Fibroblast of lung (primary cell): ENCODE measurements around the gene NDUFV2. TPM values are rescaled to one million over a fixed set of nuclear protein-coding genes. Genes with fewer than 3 reads are reported as not detected.
"Not testable (repeated sequence)": the region's sequence is repeated elsewhere in the genome, so short reads cannot be mapped to it uniquely, and the experiment has no call there.

ENCODE experiments used
- DNase-seq, 2 donors: peaks; one replicate each; pipeline versions ENCODE4 v3.0.0 to v3.0.0-alpha.2; 2010; ENCODE audit warnings: low read depth in 2 of 2
- H2AFZ ChIP-seq: 2 replicates; pipeline ENCODE4 v1.5.1; 2012; ENCODE audit warnings: low read length, control low read depth, inconsistent platforms
- H3K27ac ChIP-seq: 2 replicates; pipeline ENCODE4 v1.5.1; 2011; ENCODE audit warnings: low read length, control low read depth; ENCODE audit not compliant: insufficient read depth
- H3K27me3 ChIP-seq: 2 replicates; pipeline ENCODE4 v1.5.1; 2011; ENCODE audit warnings: mild to moderate bottlenecking, low read length; ENCODE audit not compliant: control insufficient read depth, insufficient read depth
- H3K36me3 ChIP-seq: 2 replicates; pipeline ENCODE4 v1.5.1; 2011; ENCODE audit warnings: low read length; ENCODE audit not compliant: control insufficient read depth, insufficient read depth
- H3K4me1 ChIP-seq: 2 replicates; pipeline ENCODE4 v1.5.1; 2011; ENCODE audit warnings: low read length; ENCODE audit not compliant: control insufficient read depth, insufficient read depth; ENCODE audit errors: extremely low read depth
- H3K4me2 ChIP-seq: 2 replicates; pipeline ENCODE4 v1.5.1; 2011; ENCODE audit warnings: low read length, control low read depth; ENCODE audit not compliant: insufficient read depth; ENCODE audit errors: extremely low read depth
- H3K4me3 ChIP-seq, 4 experiments: fragments of 200-600 bp in 1 of 4; sonication (generic) in 1 of 4; replicated peaks in 1 of 4; 2 replicates each; pipeline ENCODE4 v1.5.1; 2011 to 2016; ENCODE audit warnings: low read length in 4 of 4, low read depth in 3 of 4, mild to moderate bottlenecking in 3 of 4, control low read depth in 2 of 4, inconsistent platforms in 1 of 4, mixed read lengths in 1 of 4; ENCODE audit not compliant: insufficient read depth in 1 of 4; ENCODE audit errors: control extremely low read depth in 1 of 4
- H3K79me2 ChIP-seq: 2 replicates; pipeline ENCODE4 v1.5.1; 2012; ENCODE audit warnings: mild to moderate bottlenecking, low read length, inconsistent platforms; ENCODE audit not compliant: control insufficient read depth, insufficient read depth
- H3K9ac ChIP-seq: 2 replicates; pipeline ENCODE4 v1.5.1; 2011; ENCODE audit warnings: mild to moderate bottlenecking, low read length, control low read depth; ENCODE audit not compliant: insufficient read depth
- H3K9me3 ChIP-seq: 2 replicates; pipeline ENCODE4 v1.5.1; 2012; ENCODE audit warnings: low read depth, low read length; ENCODE audit not compliant: control insufficient read depth, insufficient read depth
- H4K20me1 ChIP-seq: 2 replicates; pipeline ENCODE4 v1.5.1; 2011; ENCODE audit warnings: low read length; ENCODE audit not compliant: control insufficient read depth, insufficient read depth; ENCODE audit errors: extremely low read depth
- CTCF ChIP-seq, 2 donors: IDR thresholded peaks in 1 of 2; conservative IDR thresholded peaks in 1 of 2; 1 replicate in 1 of 2; 2 replicates in 1 of 2; pipeline ENCODE4 v1.5.1; 2011 to 2012; ENCODE audit warnings: low read length in 2 of 2, control low read depth in 1 of 2, inconsistent platforms in 1 of 2, low read depth in 1 of 2, mild to moderate bottlenecking in 1 of 2
- EZH2 ChIP-seq: IDR thresholded peaks from 2 replicates; pipeline ENCODE4 v1.5.1; 2012; ENCODE audit warnings: low read length, control low read depth, mild to moderate bottlenecking; ENCODE audit errors: missing control alignments
- polyA plus RNA-seq, 2 donors: library from polyadenylated mRNA; depleted of rRNA in 1 of 2; stranded (reverse) in 1 of 2; unstranded in 1 of 2; fragments of >200 nt; gene quantifications; 2 replicates each; pipeline ENCODE4 v1.2.1, GENCODE V29; 2011 to 2012; ENCODE audit warnings: missing spikeins in 1 of 2
- total RNA-seq: library from RNA; depleted of rRNA; stranded (reverse); fragments of >200 nt; gene quantifications from 2 replicates; pipeline ENCODE4 v1.2.1, GENCODE V29; 2014

Gene NDUFV2
- total and polyA plus RNA-seq, 2 donors (not counting 1 experiment from before 2014, with no cell fraction given), result 97.3 to 133 TPM

- no peak for DNase-seq
- Histone ChIP-seq H3K4me2 (no peak overlapping the region), H3K36me3 (no peaks in the 10 kb centered on the region), H3K27me3 (no peaks in the 10 kb centered on the region), H3K27ac (no peak overlapping the region), H3K9me3 (no peaks in the 10 kb centered on the region), H3K9ac (no peak overlapping the region), H4K20me1 (no peaks in the 10 kb centered on the region), H3K4me1 (no peaks in the 10 kb centered on the region), H3K4me3 (no peak overlapping the region), H3K79me2 (peaks cover 79% of the 10 kb centered on the region), H2AFZ (no peak overlapping the region)
- TF ChIP-seq CTCF (conservative IDR thresholded peaks at IDR 0.05 in 1 of 2, IDR thresholded peaks at IDR 0.05 in 1 of 2; ENCODE audit: low read depth in 1 of 2, low read length in 2 of 2), result no peak
- TF ChIP-seq EZH2, result no peak
These were observed 55.3 kb downstream of the NDUFV2 start for GRCh38 chr18:9157806-9158205.

- Histone ChIP-seq H3K4me2 (no peak overlapping the region), H3K27ac (no peak overlapping the region), H3K27me3 (no peaks in the 10 kb centered on the region), H3K9ac (no peak overlapping the region), H4K20me1 (no peaks in the 10 kb centered on the region), H3K79me2 (peaks cover 80% of the 10 kb centered on the region), H3K9me3 (no peaks in the 10 kb centered on the region), H3K4me1 (no peaks in the 10 kb centered on the region), H3K36me3 (no peaks in the 10 kb centered on the region), H3K4me3 (no peak overlapping the region), H2AFZ (no peak overlapping the region)
- TF ChIP-seq EZH2, result no peak
- TF ChIP-seq CTCF (conservative IDR thresholded peaks at IDR 0.05 in 1 of 2, IDR thresholded peaks at IDR 0.05 in 1 of 2; ENCODE audit: low read depth in 1 of 2, low read length in 2 of 2), result no peak
- no peak for DNase-seq
These were observed 57.5 kb downstream of the NDUFV2 start for GRCh38 chr18:9160014-9160413.

GRCh38 chr18:9162663-9163062 lies 60.2 kb downstream of the NDUFV2 start:
- not testable (repeated sequence) for H2AFZ ChIP-seq, H3K27me3 ChIP-seq, H4K20me1 ChIP-seq, H3K9me3 ChIP-seq, H3K4me1 ChIP-seq, H3K4me3 ChIP-seq, H3K27ac ChIP-seq, H3K4me2 ChIP-seq, H3K36me3 ChIP-seq, H3K9ac ChIP-seq, DNase-seq
- peaks cover 63% of the 10 kb centered on the region for H3K79me2 ChIP-seq

DNA sequence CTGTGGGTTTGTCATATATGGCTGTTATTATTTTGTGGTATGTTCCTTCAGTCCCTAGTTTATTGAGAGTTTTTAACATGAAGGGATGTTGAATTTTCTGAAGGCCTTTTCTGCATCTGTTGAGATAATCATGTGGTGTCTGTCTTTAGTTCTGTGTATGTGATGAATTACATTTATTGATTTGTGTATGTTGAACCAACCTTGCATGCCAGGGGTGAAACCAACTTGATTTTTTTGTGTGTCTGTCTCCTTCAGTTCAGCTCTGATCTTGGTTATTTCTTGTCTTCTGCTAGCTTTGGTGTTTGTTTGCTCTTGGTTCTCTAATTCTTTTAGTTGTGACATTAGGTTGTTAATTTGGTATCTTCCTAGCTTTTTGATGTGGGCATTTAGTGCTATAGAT lies 61.6 kb downstream of the NDUFV2 start:
- not testable (repeated sequence) for DNase-seq, H3K4me3 ChIP-seq, H3K9me3 ChIP-seq, H2AFZ ChIP-seq, H4K20me1 ChIP-seq, H3K9ac ChIP-seq, H3K27me3 ChIP-seq, H3K4me2 ChIP-seq, H3K36me3 ChIP-seq, H3K27ac ChIP-seq, H3K4me1 ChIP-seq
- H3K79me2 ChIP-seq, result peaks cover 50% of the 10 kb centered on the region

GRCh38 chr18:9165883-9166282 lies 63.4 kb downstream of the NDUFV2 start:
- not testable (repeated sequence) for H3K36me3 ChIP-seq, H3K27ac ChIP-seq, H2AFZ ChIP-seq, H3K4me2 ChIP-seq, H3K4me1 ChIP-seq, H3K9ac ChIP-seq, H4K20me1 ChIP-seq, H3K27me3 ChIP-seq, DNase-seq, H3K4me3 ChIP-seq, H3K9me3 ChIP-seq
- H3K79me2 ChIP-seq, result peaks cover 38% of the 10 kb centered on the region
